Measurements from ENCODE around the gene WDR19.

GRCh38 chr4:39232100-39232499 is 49.8 kb downstream of the WDR19 start:
- TF ChIP-seq CTCF (IDR thresholded peaks at IDR 0.05 in 4 of 5, conservative IDR thresholded peaks at IDR 0.05 in 1 of 5) (no peak), POLR2A (IDR thresholded peaks at IDR 0.05) (no peak)

All from gastrocnemius medialis (tissue), 4 donors.